ENCODE results near the gene WDR5. TPM values are rescaled to one million over a fixed set of nuclear protein-coding genes. Genes with fewer than 3 reads are reported as not detected.

WDR5 gene
- total and polyA plus RNA-seq, 3 donors from 2014 or later = 52.4 to 91.4 (median 54.9) TPM

DNA sequence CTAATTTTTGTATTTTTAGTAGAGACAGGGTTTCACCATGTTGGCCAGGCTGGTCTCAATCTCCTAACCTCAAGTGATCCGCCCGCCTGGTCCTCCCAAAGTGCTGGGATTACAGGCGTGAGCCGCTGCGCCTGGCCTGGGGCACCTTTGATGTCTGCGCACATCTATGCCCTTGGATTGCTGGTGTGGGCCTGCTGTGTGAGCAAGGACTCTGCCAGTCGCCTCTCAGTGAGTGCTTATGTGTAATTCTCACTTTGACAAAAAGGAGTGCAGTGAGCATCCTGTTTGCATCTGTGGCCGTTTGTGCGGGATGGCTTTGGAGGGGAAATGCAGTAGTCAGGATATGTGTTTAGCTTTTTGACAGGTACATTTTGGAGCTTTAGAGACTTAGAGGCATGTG is 9.4 kb downstream of the WDR5 start:
- TF ChIP-seq POLR2A (IDR thresholded peaks at IDR 0.05) = no peak
- TF ChIP-seq, protein P1, sequence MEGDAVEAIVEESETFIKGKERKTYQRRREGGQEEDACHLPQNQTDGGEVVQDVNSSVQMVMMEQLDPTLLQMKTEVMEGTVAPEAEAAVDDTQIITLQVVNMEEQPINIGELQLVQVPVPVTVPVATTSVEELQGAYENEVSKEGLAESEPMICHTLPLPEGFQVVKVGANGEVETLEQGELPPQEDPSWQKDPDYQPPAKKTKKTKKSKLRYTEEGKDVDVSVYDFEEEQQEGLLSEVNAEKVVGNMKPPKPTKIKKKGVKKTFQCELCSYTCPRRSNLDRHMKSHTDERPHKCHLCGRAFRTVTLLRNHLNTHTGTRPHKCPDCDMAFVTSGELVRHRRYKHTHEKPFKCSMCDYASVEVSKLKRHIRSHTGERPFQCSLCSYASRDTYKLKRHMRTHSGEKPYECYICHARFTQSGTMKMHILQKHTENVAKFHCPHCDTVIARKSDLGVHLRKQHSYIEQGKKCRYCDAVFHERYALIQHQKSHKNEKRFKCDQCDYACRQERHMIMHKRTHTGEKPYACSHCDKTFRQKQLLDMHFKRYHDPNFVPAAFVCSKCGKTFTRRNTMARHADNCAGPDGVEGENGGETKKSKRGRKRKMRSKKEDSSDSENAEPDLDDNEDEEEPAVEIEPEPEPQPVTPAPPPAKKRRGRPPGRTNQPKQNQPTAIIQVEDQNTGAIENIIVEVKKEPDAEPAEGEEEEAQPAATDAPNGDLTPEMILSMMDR (IDR thresholded peaks at IDR 0.05) = no peak
- Histone ChIP-seq H3K4me1 (no peaks in the 10 kb centered on the region), H3K27ac (no peak overlapping the region), H3K36me3 (ENCODE audit: low read depth, missing control alignments) (no peaks in the 10 kb centered on the region), H3K9me3 (no peaks in the 10 kb centered on the region), H3K4me3 (no peak overlapping the region), H3K27me3 (no peaks in the 10 kb centered on the region)
- 94 to 96% methylated on average over 9 of the region's 9 CpGs for WGBS, 2 donors
- no peak for DNase-seq
- intact Hi-C loops (cut with DNase I; ENCODE audit: low total_unique reads) = no loop called here

DNA sequence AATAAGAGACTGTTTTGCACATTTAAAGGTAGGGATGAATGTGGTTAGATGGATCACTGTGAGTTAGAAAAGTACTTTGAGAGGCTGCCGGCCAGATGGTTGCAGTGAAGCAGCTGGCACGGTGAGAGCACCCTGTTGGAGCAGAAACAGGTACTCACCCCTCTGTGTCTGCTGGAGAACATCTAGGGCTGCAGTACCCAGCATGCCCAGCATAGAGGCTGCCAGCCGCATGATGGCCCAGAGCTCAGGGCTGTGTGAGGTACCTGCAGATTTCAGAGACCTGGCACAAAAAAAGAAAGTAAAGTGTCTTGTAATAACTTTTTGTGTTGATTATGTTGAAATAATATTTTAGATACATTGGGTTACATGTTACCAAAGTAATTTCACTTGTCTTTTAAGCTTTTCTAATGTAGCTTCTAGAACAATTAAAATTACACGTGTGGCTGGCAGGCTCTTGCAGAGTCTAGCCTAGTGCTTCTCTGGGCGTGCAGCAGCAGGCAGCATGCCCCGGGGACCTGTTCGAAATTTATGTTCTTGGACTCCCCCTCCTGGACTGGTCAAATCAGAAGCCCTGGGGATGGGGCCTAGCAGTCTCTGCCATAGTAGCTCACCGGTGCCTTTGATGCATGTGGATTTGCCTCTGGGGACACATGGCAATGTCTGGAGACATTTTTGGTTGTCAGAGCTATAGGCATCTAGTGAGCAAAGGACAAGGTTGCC is 11.1 kb downstream of the WDR5 start:
- H3K27ac ChIP-seq = no peak overlapping the region
- no peaks in the 10 kb centered on the region for H3K9me3 ChIP-seq
- no peak for DNase-seq
- no peaks in the 10 kb centered on the region for H3K27me3 ChIP-seq
- no peaks in the 10 kb centered on the region for H3K4me1 ChIP-seq
- no peak for TF ChIP-seq POLR2A (IDR thresholded peaks at IDR 0.05)
- TF ChIP-seq, protein P1 (IDR thresholded peaks at IDR 0.05) = no peak
- intact Hi-C loops (cut with DNase I; ENCODE audit: low total_unique reads) = no loop called here
- H3K36me3 ChIP-seq (ENCODE audit: low read depth, missing control alignments) = no peaks in the 10 kb centered on the region
- no peak overlapping the region for H3K4me3 ChIP-seq
- 73 to 77% methylated on average over 8 of the region's 8 CpGs for WGBS, 2 donors

DNA sequence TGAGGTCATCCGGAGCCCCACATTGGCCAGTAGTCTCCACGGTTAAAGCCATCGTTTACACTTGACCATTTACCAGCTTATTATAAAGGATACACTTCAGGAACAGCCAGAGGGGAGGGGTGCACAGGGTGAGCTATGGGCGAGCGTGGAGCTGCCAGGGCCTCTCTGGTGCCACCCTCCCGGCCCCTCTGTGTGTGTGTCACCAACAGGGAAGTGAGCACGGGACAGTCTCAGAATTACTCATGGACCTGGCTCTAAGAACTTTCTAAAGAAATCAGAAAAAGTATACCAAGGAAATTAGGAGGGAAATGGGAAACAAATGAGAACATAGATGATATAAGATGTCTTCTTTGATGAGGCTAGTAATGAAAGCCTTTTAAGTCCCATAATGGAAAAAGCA is 13.5 kb downstream of the WDR5 start:
- no peaks in the 10 kb centered on the region for H3K4me1 ChIP-seq
- intact Hi-C loops (cut with DNase I; ENCODE audit: low total_unique reads) = no loop called here
- DNase-seq = no peak
- no peak overlapping the region for H3K27ac ChIP-seq
- H3K36me3 ChIP-seq (ENCODE audit: low read depth, missing control alignments) = no peaks in the 10 kb centered on the region
- TF ChIP-seq, protein P1 (IDR thresholded peaks at IDR 0.05) = no peak
- no peak for TF ChIP-seq POLR2A (IDR thresholded peaks at IDR 0.05)
- WGBS, 2 donors = 90 to 96% methylated on average over 7 of the region's 7 CpGs
- no peaks in the 10 kb centered on the region for H3K9me3 ChIP-seq
- H3K27me3 ChIP-seq = no peaks in the 10 kb centered on the region
- no peak overlapping the region for H3K4me3 ChIP-seq

- no peaks in the 10 kb centered on the region for H3K36me3 ChIP-seq (ENCODE audit: low read depth, missing control alignments)
- TF ChIP-seq, protein P1 (IDR thresholded peaks at IDR 0.05) = no peak
- TF ChIP-seq POLR2A (IDR thresholded peaks at IDR 0.05) = no peak
- no peak overlapping the region for H3K4me3 ChIP-seq
- intact Hi-C loops (cut with DNase I; ENCODE audit: low total_unique reads) = no loop called here
- no peak for DNase-seq
- H3K4me1 ChIP-seq = no peaks in the 10 kb centered on the region
- H3K27me3 ChIP-seq = no peaks in the 10 kb centered on the region
- no peak overlapping the region for H3K27ac ChIP-seq
- WGBS, 2 donors = 88% methylated on average over 12 of the region's 12 CpGs
- no peaks in the 10 kb centered on the region for H3K9me3 ChIP-seq
Measured at GRCh38 chr9:134150557-134151214, 14.8 kb downstream of the WDR5 start.

All from testis (tissue), 3 donors.